Left ventricle myocardium inferior (tissue), 1 donor: ENCODE data around the gene NFIC. TPM values are rescaled to one million over a fixed set of nuclear protein-coding genes. Genes with fewer than 3 reads are reported as not detected.
A peak's percentile ranks its signal among the peaks of the same experiment; 100 is the strongest.

Experiments
- DNase-seq: peaks from one replicate; pipeline ENCODE4 v3.0.0-alpha.2; 2020
- H3K27ac ChIP-seq: fragments of 200-600 bp; replicated peaks from 2 replicates; pipeline ENCODE4 v1.8.0; 2021
- H3K27me3 ChIP-seq: fragments of 200-600 bp; 2 replicates; pipeline ENCODE4 v1.8.0; 2021; ENCODE audit warnings: low read depth
- H3K36me3 ChIP-seq: fragments of 200-600 bp; 2 replicates; pipeline ENCODE4 v1.8.0; 2021
- H3K4me1 ChIP-seq: fragments of 200-600 bp; 2 replicates; pipeline ENCODE4 v1.8.0; 2021
- H3K4me3 ChIP-seq: fragments of 200-600 bp; 2 replicates; pipeline ENCODE4 v1.8.0; 2021; ENCODE audit warnings: mild to moderate bottlenecking, moderate library complexity
- H3K9me3 ChIP-seq: fragments of 200-600 bp; replicated peaks from 2 replicates; pipeline ENCODE4 v1.8.0; 2021
- intact Hi-C: fragments of 100-400 bp; cut with micrococcal nuclease; formaldehyde crosslinking; loops from one replicate; pipeline ENCODE4 v1.11.0; 2022
- long read RNA-seq: library from polyadenylated mRNA; unstranded; transcript quantifications from one replicate; pipeline ENCODE4 v2.0.0, GENCODE V29; 2021
- total RNA-seq: library from RNA; stranded (reverse); fragmentation: NEBNext Ultra II Directional; extraction: Animal tissue kit (Norgen Biotek cat#: 25700); gene quantifications from one replicate; pipeline ENCODE4 v1.2.1, GENCODE V29; 2021
- TF ChIP-seq, protein P1 (sequence below): fragments of 200-600 bp; IDR thresholded peaks from 2 replicates; pipeline ENCODE4 v1.8.0; 2021; ENCODE audit warnings: antibody characterized with exemption, mild to moderate bottlenecking, borderline replicate concordance
- donor health status: DM: no; HTN: yes; CAD: no; lungs with severe emphysema.

Gene NFIC
- total RNA-seq: 145 TPM
- long read RNA-seq, full-length matches to known transcripts: 6 of 40 reads
- long read RNA-seq, partial matches to known transcripts: 1 of 40 reads
- long read RNA-seq, other reads (novel, unspliced or antisense): 33 of 40 reads

DNA sequence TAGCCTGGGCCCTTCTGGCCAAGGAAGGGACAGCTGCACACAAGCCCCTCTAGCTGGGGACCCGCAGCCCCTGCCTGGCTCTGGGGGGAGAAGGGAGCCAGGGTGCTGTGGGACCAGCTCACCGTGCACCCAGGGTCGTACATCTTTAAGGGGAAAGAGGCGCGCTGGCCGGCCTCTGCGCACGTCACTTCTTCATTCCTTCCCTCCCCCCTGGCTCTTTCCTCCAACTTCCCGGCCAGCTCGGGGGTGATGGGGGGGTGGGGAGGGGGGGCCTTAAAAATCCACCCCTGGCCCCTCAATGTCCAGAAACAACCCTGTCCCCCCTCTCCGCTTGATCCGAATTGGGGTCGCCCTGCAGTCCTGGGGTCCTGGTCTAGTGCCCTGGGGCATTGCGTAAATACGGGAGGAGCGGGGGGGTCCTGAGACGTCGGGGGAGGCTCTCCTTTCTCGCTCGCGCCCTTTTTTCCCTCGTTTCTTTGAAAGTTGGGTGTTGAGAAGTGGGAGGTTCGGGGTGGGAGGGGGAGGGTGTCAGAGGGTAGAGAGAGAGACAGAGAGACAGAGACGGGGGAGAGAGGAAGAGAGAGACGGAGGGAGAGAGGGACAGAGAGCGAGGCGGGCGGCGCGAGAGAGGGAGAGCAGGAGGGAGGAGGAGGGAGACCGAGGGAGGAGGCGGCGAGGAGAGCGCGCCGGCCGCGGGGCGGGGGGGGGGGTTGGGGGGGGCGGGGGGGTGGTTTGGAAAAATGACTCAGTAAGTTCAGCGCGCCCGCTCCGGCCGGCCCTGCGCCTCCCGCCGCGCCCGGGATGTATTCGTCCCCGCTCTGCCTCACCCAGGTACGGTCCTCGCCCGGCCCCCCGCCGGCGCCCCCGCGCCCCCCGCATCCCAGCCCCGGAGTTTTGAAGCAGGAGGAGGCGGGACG, at the start of gene NFIC:
Gene NFIC, plus strand, starts transcription at position 748 of the 917 bp plus-strand sequence. Its CDS starts 54 bp downstream, at position 802.
- Histone ChIP-seq H3K4me1 (peaks cover 96% of the 10 kb centered on the region), H3K4me3 (peak within 1 kb of the TSS; percentile 89), H3K36me3 (no peaks in the 10 kb centered on the region), H3K27me3 (no peaks in the 10 kb centered on the region), H3K9me3 (no peaks in the 10 kb centered on the region), H3K27ac (peak within 1 kb of the TSS; percentile 97)
- TF ChIP-seq, protein P1, sequence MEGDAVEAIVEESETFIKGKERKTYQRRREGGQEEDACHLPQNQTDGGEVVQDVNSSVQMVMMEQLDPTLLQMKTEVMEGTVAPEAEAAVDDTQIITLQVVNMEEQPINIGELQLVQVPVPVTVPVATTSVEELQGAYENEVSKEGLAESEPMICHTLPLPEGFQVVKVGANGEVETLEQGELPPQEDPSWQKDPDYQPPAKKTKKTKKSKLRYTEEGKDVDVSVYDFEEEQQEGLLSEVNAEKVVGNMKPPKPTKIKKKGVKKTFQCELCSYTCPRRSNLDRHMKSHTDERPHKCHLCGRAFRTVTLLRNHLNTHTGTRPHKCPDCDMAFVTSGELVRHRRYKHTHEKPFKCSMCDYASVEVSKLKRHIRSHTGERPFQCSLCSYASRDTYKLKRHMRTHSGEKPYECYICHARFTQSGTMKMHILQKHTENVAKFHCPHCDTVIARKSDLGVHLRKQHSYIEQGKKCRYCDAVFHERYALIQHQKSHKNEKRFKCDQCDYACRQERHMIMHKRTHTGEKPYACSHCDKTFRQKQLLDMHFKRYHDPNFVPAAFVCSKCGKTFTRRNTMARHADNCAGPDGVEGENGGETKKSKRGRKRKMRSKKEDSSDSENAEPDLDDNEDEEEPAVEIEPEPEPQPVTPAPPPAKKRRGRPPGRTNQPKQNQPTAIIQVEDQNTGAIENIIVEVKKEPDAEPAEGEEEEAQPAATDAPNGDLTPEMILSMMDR: no peak
- peak; percentile 84 for DNase-seq
- intact Hi-C loops: loop anchor here (10.0 kb wide), 1 partner anchor 59 kb away; no protein-coding TSS in a partner anchor

DNA sequence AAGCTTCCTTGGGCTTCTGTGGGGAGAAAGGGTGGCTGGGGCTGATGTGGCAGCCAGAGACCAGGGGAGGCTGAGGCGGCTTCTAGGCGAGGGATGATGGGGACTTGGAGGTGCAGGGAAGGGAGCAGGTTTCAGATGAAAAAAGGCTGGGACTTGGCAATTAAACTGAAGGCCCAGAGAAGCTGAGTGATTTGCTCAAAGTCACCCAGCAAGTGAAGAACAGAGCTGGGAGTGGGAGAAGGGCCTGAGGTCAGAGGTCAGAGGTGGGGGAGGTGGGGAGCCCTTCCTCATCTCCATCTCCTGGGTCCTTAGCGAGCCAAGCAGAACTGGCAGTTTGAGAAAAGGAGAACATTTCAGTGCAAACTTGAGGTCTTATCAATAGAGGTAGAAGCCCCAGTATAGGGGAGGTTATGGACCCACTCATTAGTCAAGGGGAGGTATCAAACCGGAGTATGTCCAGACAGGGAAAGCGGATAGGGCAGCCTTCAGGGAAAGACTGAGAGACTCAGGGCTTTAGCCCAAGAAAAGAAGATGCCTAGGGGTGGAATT, 49.6 kb upstream of the NFIC start:
- H3K27ac ChIP-seq: no peak overlapping the region
- H3K9me3 ChIP-seq: no peaks in the 10 kb centered on the region
- TF ChIP-seq, protein P1: no peak
- H3K36me3 ChIP-seq: no peaks in the 10 kb centered on the region
- no peak for DNase-seq
- no peaks in the 10 kb centered on the region for H3K4me1 ChIP-seq
- intact Hi-C loops: no loop called here
- no peak overlapping the region for H3K4me3 ChIP-seq
- H3K27me3 ChIP-seq: peaks cover 98% of the 10 kb centered on the region

DNA sequence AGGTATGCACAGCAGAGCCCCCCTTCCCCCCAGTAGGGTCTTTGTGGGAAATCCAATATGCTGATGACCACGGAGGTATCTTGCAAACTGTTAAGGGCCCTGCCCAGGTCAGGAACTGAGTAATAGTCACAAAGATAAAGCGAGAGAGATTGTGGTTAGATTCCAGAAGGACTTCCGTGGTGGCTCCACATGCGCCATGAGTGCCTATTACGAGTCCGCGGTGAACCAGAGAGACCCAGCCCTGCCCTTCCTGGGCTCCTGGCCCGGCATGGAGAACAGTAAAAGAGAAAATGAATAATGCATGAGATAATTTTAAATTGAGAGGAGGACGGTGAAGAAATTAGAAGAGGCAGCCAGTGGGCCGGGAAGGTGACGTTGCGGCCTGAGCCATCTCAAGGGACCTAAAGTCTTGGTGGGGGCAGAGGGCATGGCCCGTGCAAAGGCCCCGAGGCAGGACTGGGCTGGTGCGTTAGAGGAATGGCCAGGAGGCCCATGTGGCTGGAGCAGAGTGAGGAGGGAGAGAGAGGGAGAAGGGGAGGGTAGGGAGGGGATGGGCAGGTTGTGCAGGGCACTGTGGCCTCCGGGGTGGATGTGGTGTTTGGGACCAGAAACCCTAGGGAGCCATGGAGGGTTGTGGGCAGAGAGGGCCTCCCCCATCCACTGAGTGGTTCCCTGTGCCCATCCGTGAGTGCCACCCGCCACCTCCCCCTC, 46.6 kb upstream of the NFIC start:
- Histone ChIP-seq H3K27ac (no peak overlapping the region), H3K4me1 (no peaks in the 10 kb centered on the region), H3K27me3 (peaks cover 70% of the 10 kb centered on the region), H3K36me3 (no peaks in the 10 kb centered on the region), H3K4me3 (no peak overlapping the region), H3K9me3 (no peaks in the 10 kb centered on the region)
- intact Hi-C loops: no loop called here
- no peak for DNase-seq
- TF ChIP-seq, protein P1: no peak

DNA sequence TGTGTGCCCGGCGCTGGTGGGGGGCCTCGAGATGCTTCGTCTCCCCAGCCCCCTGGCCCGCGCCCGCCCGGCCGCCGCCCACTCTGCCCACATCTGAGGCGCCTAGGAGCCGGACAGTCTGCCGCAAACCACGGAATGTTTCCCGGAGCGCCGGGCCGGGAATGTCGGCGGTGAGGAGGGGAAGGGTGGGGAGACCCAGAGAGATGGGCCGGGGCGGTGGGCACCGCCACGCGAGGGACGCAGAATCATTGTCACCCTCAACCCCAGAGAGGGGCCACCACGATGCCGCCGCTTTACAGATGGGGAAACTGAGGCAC, 46.1 kb upstream of the NFIC start:
- no peaks in the 10 kb centered on the region for H3K36me3 ChIP-seq
- H3K27me3 ChIP-seq: peaks cover 65% of the 10 kb centered on the region
- no peaks in the 10 kb centered on the region for H3K9me3 ChIP-seq
- intact Hi-C loops: no loop called here
- H3K27ac ChIP-seq: no peak overlapping the region
- no peak for DNase-seq
- TF ChIP-seq, protein P1: no peak
- no peak overlapping the region for H3K4me3 ChIP-seq
- H3K4me1 ChIP-seq: no peaks in the 10 kb centered on the region

DNA sequence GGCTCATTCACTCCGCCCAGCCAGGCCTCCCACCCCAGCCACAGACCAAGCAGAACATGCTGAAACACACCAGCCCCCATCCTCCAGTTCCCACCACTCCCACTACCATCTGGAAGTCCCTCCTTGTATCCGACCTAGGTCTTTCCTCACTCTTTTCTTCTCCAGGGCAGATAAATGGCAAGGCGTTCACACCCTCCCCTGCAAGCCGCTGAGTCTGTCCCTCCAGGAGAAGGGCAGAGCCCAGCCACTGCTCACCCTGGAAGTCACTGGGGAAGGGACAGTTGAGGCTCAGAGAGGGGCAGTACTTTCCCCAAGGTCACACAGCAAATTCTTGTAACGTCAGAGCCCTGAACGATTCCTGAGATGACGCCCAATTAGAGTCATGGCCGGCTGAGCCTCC, 45.5 kb upstream of the NFIC start:
- peaks cover 60% of the 10 kb centered on the region for H3K27me3 ChIP-seq
- no peak overlapping the region for H3K4me3 ChIP-seq
- no peaks in the 10 kb centered on the region for H3K36me3 ChIP-seq
- intact Hi-C loops: no loop called here
- DNase-seq: no peak
- no peaks in the 10 kb centered on the region for H3K9me3 ChIP-seq
- TF ChIP-seq, protein P1: no peak
- no peak overlapping the region for H3K27ac ChIP-seq
- no peaks in the 10 kb centered on the region for H3K4me1 ChIP-seq
